ENCODE results near the gene MAP1LC3C. TPM values are rescaled to one million over a fixed set of nuclear protein-coding genes. Genes with fewer than 3 reads are reported as not detected.

MAP1LC3C gene
- total and polyA plus RNA-seq, 12 donors, result 0.26 to 0.61 (median 0.32) TPM; not detected in 6

- TF ChIP-seq CTCF (IDR thresholded peaks at IDR 0.05), result no peak
- no peak overlapping the region for H3K27ac ChIP-seq
- DNase-seq, result no peak
- intact Hi-C loops (cut with DNase I), result loop anchor here in 2 of 10 donors (10.0 kb wide), 1 partner anchor 365 kb away; no protein-coding TSS in a partner anchor
- H3K4me3 ChIP-seq, result no peak overlapping the region
- WGBS, 2 donors, result 85 to 94% methylated on average over 1 of the region's 1 CpG
- H3K4me1 ChIP-seq, result no peaks in the 10 kb centered on the region
- H3K9me3 ChIP-seq, result no peaks in the 10 kb centered on the region
- H3K36me3 ChIP-seq, result no peaks in the 10 kb centered on the region
- no peaks in the 10 kb centered on the region for H3K27me3 ChIP-seq
- ATAC-seq, result no peak
Observed at GRCh38 chr1:241979926-241980325, 19.0 kb downstream of the MAP1LC3C start.

GRCh38 chr1:241979071-241979470 is 19.8 kb downstream of the MAP1LC3C start:
- no peak for TF ChIP-seq CTCF (IDR thresholded peaks at IDR 0.05)

GRCh38 chr1:241976229-241976628 is 22.7 kb downstream of the MAP1LC3C start:
- intact Hi-C loops (cut with DNase I), result no loop called here
- no peak for TF ChIP-seq CTCF (IDR thresholded peaks at IDR 0.05)
- no peak overlapping the region for H3K4me3 ChIP-seq
- H3K36me3 ChIP-seq, result no peaks in the 10 kb centered on the region
- DNase-seq (no peak), ATAC-seq (no peak)
- 69 to 77% methylated on average over 6 of the region's 6 CpGs for WGBS, 2 donors
- H3K27me3 ChIP-seq, result no peaks in the 10 kb centered on the region
- H3K27ac ChIP-seq, result no peak overlapping the region
- no peaks in the 10 kb centered on the region for H3K9me3 ChIP-seq
- no peaks in the 10 kb centered on the region for H3K4me1 ChIP-seq

More at GRCh38 chr1:241979071-241979470, 19.8 kb downstream of the MAP1LC3C start:
- Histone ChIP-seq H3K4me3 (no peak overlapping the region), H3K9me3 (no peaks in the 10 kb centered on the region), H3K36me3 (no peaks in the 10 kb centered on the region), H3K4me1 (no peaks in the 10 kb centered on the region), H3K27ac (no peak overlapping the region), H3K27me3 (no peaks in the 10 kb centered on the region)
- DNase-seq (no peak), ATAC-seq (no peak)
- intact Hi-C loops (cut with DNase I), result no loop called here
- WGBS, 2 donors, result 90 to 93% methylated on average over 18 of the region's 18 CpGs

GRCh38 chr1:241972703-241973369 is 26.1 kb downstream of the MAP1LC3C start:
- no peak for DNase-seq
- Histone ChIP-seq H3K27me3 (no peaks in the 10 kb centered on the region), H3K9me3 (no peaks in the 10 kb centered on the region), H3K4me3 (no peak overlapping the region), H3K4me1 (no peaks in the 10 kb centered on the region), H3K27ac (no peak overlapping the region), H3K36me3 (no peaks in the 10 kb centered on the region)
- TF ChIP-seq CTCF (IDR thresholded peaks at IDR 0.05), result no peak
- intact Hi-C loops (cut with DNase I), result no loop called here
- no peak for ATAC-seq
- 43 to 49% methylated on average over 6 of the region's 6 CpGs for WGBS, 2 donors
